H1 (cell line): ENCODE measurements around the gene FRY. TPM values are rescaled to one million over a fixed set of nuclear protein-coding genes. Genes with fewer than 3 reads are reported as not detected.

ENCODE experiments used
- CTCF ChIA-PET: fragments of 300-600 bp; sonication (Branson Sonifier 250); formaldehyde crosslinking; loops from one replicate; lab custom pipeline; 2021; ENCODE audit not compliant: partially characterized antibody; lab: Charles Lee
- POLR2A ChIA-PET: fragments of 300-600 bp; sonication (Branson Sonifier 250); formaldehyde crosslinking; loops from one replicate; lab custom pipeline; 2021; ENCODE audit warnings: inconsistent platforms; ENCODE audit not compliant: partially characterized antibody; lab: Charles Lee
- DNase-seq, 2 experiments: peaks; one replicate each; pipeline versions ENCODE4 v3.0.0 to v3.0.0-alpha.2; 2010 to 2022; ENCODE audit warnings: low spot score in 2 of 2, low read depth in 1 of 2, mixed read lengths in 1 of 2
- FAIRE-seq: peaks from 2 replicates; lab custom pipeline; 2011; peaks lifted over from hg19 to GRCh38; lab: Jason Lieb, UNC
- H2AFZ ChIP-seq: 2 replicates; pipeline ENCODE4 v1.8.1; 2012; ENCODE audit warnings: low read length, inconsistent platforms
- H2AK5ac ChIP-seq: 2 replicates; pipeline ENCODE4 v1.6.1; 2013; ENCODE audit warnings: low read depth, low read length
- H2BK120ac ChIP-seq: replicated peaks from 2 replicates; pipeline ENCODE3; 2013; ENCODE audit warnings: low read depth, low read length, inconsistent platforms
- H2BK12ac ChIP-seq: 2 replicates; pipeline ENCODE4 v1.6.1; 2013; ENCODE audit warnings: low read depth, low read length
- H2BK15ac ChIP-seq: 2 replicates; pipeline ENCODE4 v1.6.1; 2013; ENCODE audit warnings: low read length
- H2BK20ac ChIP-seq: 2 replicates; pipeline ENCODE4 v1.6.1; 2013; ENCODE audit warnings: low read length
- H2BK5ac ChIP-seq: 2 replicates; pipeline ENCODE4 v1.6.1; 2013; ENCODE audit warnings: low read depth, low read length
- H3K14ac ChIP-seq: 2 replicates; pipeline ENCODE4 v1.6.1; 2013; ENCODE audit warnings: inconsistent platforms; ENCODE audit not compliant: insufficient read length
- H3K18ac ChIP-seq: 2 replicates; pipeline ENCODE4 v1.6.1; 2013; ENCODE audit warnings: low read length; ENCODE audit errors: extremely low read depth
- H3K23ac ChIP-seq: 2 replicates; pipeline ENCODE4 v1.6.1; 2013; ENCODE audit warnings: inconsistent platforms; ENCODE audit not compliant: insufficient read length
- H3K23me2 ChIP-seq: 2 replicates; pipeline ENCODE4 v1.6.1; 2013; ENCODE audit warnings: low read depth, low read length
- H3K27ac ChIP-seq: 2 replicates; pipeline ENCODE4 v1.6.1; 2011; ENCODE audit warnings: low read depth, low read length, inconsistent platforms
- H3K27me3 ChIP-seq, 4 experiments: replicated peaks in 1 of 4; 1 replicate in 1 of 4; 2 replicates in 3 of 4; pipeline versions ENCODE4 v1.6.1 to v1.8.1; 2011 to 2013; ENCODE audit warnings: low read length in 3 of 4, mild to moderate bottlenecking in 3 of 4, inconsistent platforms in 2 of 4, mixed read lengths in 2 of 4, moderate library complexity in 1 of 4; ENCODE audit not compliant: control insufficient read depth in 3 of 4, insufficient read depth in 3 of 4; ENCODE audit errors: extremely low read depth in 1 of 4
- H3K36me3 ChIP-seq, 4 experiments: 2 replicates each; pipeline versions ENCODE4 v1.6.1 to v1.8.1; 2011 to 2013; ENCODE audit warnings: mild to moderate bottlenecking in 4 of 4, low read length in 3 of 4, moderate library complexity in 2 of 4, control low read depth in 1 of 4, inconsistent platforms in 1 of 4; ENCODE audit not compliant: insufficient read depth in 4 of 4, control insufficient read depth in 2 of 4
- H3K4ac ChIP-seq: replicated peaks from 2 replicates; pipeline ENCODE3; 2013; ENCODE audit warnings: low read length, low read depth, mixed read lengths, inconsistent platforms; ENCODE audit not compliant: insufficient read length
- H3K4me1 ChIP-seq, 4 experiments: replicated peaks in 1 of 4; 1 replicate in 1 of 4; 2 replicates in 3 of 4; pipeline versions ENCODE4 v1.6.1 to v1.8.1; 2011 to 2013; ENCODE audit warnings: low read length in 3 of 4, inconsistent platforms in 2 of 4, mixed read lengths in 1 of 4; ENCODE audit not compliant: insufficient read depth in 4 of 4, control insufficient read depth in 3 of 4
- H3K4me2 ChIP-seq, 2 experiments: 2 replicates each; pipeline versions ENCODE4 v1.6.1 to v1.8.1; 2011 to 2013; ENCODE audit warnings: low read depth in 2 of 2, low read length in 2 of 2, control low read depth in 1 of 2, inconsistent platforms in 1 of 2, mild to moderate bottlenecking in 1 of 2; ENCODE audit not compliant: insufficient read depth in 1 of 2
- H3K4me3 ChIP-seq, 4 experiments: fragments of 200-600, 300-600 bp in 1 of 4; sonication (generic), shearing (Covaris generic), sonication (Bioruptor Twin) in 1 of 4; 2 replicates each; pipeline versions ENCODE4 v1.5.1 to v1.8.1; 2011 to 2016; ENCODE audit warnings: low read length in 4 of 4, low read depth in 3 of 4, control low read depth in 2 of 4, inconsistent platforms in 2 of 4, mild to moderate bottlenecking in 2 of 4, mixed read lengths in 1 of 4, moderate library complexity in 1 of 4; ENCODE audit not compliant: insufficient read depth in 2 of 4; ENCODE audit errors: extremely low read depth in 1 of 4
- H3K56ac ChIP-seq: replicated peaks from 2 replicates; pipeline ENCODE3; 2013; ENCODE audit warnings: low read depth, mild to moderate bottlenecking, mixed read lengths, low read length, inconsistent platforms; ENCODE audit not compliant: insufficient read length
- H3K79me1 ChIP-seq: 2 replicates; pipeline ENCODE4 v1.6.1; 2013; ENCODE audit warnings: low read depth, low read length, control low read depth
- H3K79me2 ChIP-seq, 2 experiments: 2 replicates each; pipeline versions ENCODE4 v1.6.1 to v1.8.1; 2012 to 2013; ENCODE audit warnings: low read length in 2 of 2, mild to moderate bottlenecking in 2 of 2, inconsistent platforms in 1 of 2; ENCODE audit not compliant: insufficient read depth in 2 of 2, control insufficient read depth in 1 of 2
- H3K9ac ChIP-seq, 4 experiments: replicated peaks in 1 of 4; 1 replicate in 1 of 4; 2 replicates in 3 of 4; pipeline versions ENCODE4 v1.6.1 to v1.8.1; 2011 to 2013; ENCODE audit warnings: low read depth in 3 of 4, low read length in 3 of 4, control low read depth in 2 of 4, mild to moderate bottlenecking in 2 of 4, moderate library complexity in 2 of 4, inconsistent platforms in 1 of 4; ENCODE audit errors: extremely low read depth in 1 of 4
- H3K9me3 ChIP-seq, 2 experiments: 2 replicates each; pipeline versions ENCODE4 v1.6.1 to v1.8.1; 2012 to 2013; ENCODE audit warnings: mild to moderate bottlenecking in 2 of 2, moderate library complexity in 2 of 2, control low read depth in 1 of 2, inconsistent platforms in 1 of 2, low read depth in 1 of 2, low read length in 1 of 2, mixed read lengths in 1 of 2; ENCODE audit not compliant: insufficient read depth in 2 of 2
- H4K20me1 ChIP-seq, 2 experiments: replicated peaks in 1 of 2; 2 replicates each; pipeline versions ENCODE3 to v1.8.1; 2011 to 2013; ENCODE audit warnings: inconsistent platforms in 2 of 2, low read length in 2 of 2, mild to moderate bottlenecking in 1 of 2; ENCODE audit not compliant: insufficient read depth in 2 of 2, control insufficient read depth in 1 of 2
- H4K5ac ChIP-seq: 2 replicates; pipeline ENCODE4 v1.6.1; 2013; ENCODE audit warnings: low read length, low read depth, mixed read lengths, inconsistent platforms; ENCODE audit not compliant: insufficient read length
- H4K8ac ChIP-seq: 2 replicates; pipeline ENCODE4 v1.8.0; 2013; ENCODE audit warnings: mild to moderate bottlenecking, moderate library complexity, low read length, inconsistent platforms; ENCODE audit not compliant: insufficient read depth; ENCODE audit errors: extremely low read depth
- H4K91ac ChIP-seq: replicated peaks from 2 replicates; pipeline ENCODE3; 2013; ENCODE audit warnings: low read length, mixed read lengths, inconsistent platforms; ENCODE audit not compliant: insufficient read length
- WGBS, 2 experiments: shearing (Covaris generic) in 1 of 2; methylation state at CpG; one replicate each; pipeline versions ENCODE4 v1.1.6 to v1.1.7; 2013 to 2015; ENCODE audit warnings: low lambda C conversion rate in 2 of 2, mixed read lengths in 2 of 2, inconsistent platforms in 1 of 2, low coverage in 1 of 2, missing lambda C conversion rate in 1 of 2; ENCODE audit not compliant: insufficient replicate concordance in 2 of 2, insufficient coverage in 1 of 2, insufficient read length in 1 of 2; ENCODE audit errors: extremely low coverage in 1 of 2, missing lambda C conversion rate in 1 of 2; 5-methylcytosine and 5-hydroxymethylcytosine counted together
- polyA plus RNA-seq, 7 experiments: library from polyadenylated mRNA; depleted of rRNA in 3 of 7; stranded (reverse) in 5 of 7; unstranded in 2 of 7; fragments of >200 nt in 5 of 7; fragments of 200-250 nt in 2 of 7; gene quantifications; 1 replicate in 5 of 7; 2 replicates in 1 of 7; 4 replicates in 1 of 7; pipeline versions ENCODE4 v1.2.1 to v1.2.3, GENCODE V29; 2011 to 2013; ENCODE audit warnings: missing spikeins in 2 of 7, mixed read lengths in 2 of 7
- total RNA-seq: library from RNA; stranded (reverse); fragmentation: NEBNext Ultra II Directional; extraction: Animal tissue kit (Norgen Biotek cat#: 25700); gene quantifications from 2 replicates; pipeline ENCODE4 v1.2.1, GENCODE V29; 2021
- TF ChIP-seq, protein P1 (sequence below): IDR thresholded peaks from 2 replicates; pipeline ENCODE4 v1.6.1; 2012; ENCODE audit warnings: inconsistent platforms

The FRY gene
- total and polyA plus RNA-seq, 2 of the 8 experiments (the other 6 are each of a cell fraction or from before 2014, with no cell fraction given), result 4.3 to 9.2 TPM

DNA sequence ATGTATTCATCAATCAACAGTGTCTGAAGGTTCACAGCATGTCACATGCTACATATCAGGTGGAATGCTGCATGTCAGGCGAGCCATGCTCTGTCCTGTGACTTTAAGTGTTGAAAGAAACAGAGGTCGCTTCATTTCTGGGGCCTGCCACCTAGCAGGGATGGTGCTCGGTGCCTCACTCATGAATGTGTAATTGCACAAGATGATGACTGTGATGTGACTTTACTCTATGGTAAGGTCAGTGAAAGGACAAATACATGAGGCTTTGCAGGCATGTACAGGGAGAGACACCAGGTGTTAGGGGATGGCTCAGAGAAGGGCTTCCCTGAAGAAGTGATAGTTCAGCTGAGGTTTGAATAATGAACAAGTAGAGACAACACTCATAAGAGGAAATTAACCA is 66.7 kb downstream of the FRY start:
- Histone ChIP-seq H3K4me3 (no peak overlapping the region), H2AFZ (no peak overlapping the region), H3K14ac (no peak overlapping the region), H3K9ac (no peak overlapping the region), H3K4me2 (no peak overlapping the region), H4K8ac (no peak overlapping the region), H3K27me3 (no peaks in the 10 kb centered on the region), H3K18ac (no peak overlapping the region), H2BK20ac (no peak overlapping the region), H2BK120ac (no peak overlapping the region), H3K23me2 (no peaks in the 10 kb centered on the region), H3K27ac (no peak overlapping the region), H3K4ac (no peak overlapping the region), H3K9me3 (no peaks in the 10 kb centered on the region), H3K23ac (no peak overlapping the region), H2AK5ac (no peak overlapping the region), H4K91ac (no peak overlapping the region), H3K79me2 (no peaks in the 10 kb centered on the region), H4K5ac (no peak overlapping the region), H2BK5ac (no peak overlapping the region), H3K56ac (no peak overlapping the region), H3K4me1 (no peaks in the 10 kb centered on the region), H2BK15ac (no peak overlapping the region), H4K20me1 (no peaks in the 10 kb centered on the region), H2BK12ac (no peak overlapping the region), H3K79me1 (no peaks in the 10 kb centered on the region), H3K36me3 (no peaks in the 10 kb centered on the region)
- DNase-seq (no peak), FAIRE-seq (no peak)
- CTCF ChIA-PET, result no interaction called here
- WGBS, 2 experiments, result 87% methylated on average over 3 of the region's 3 CpGs; no CpG with 5 or more reads in 1 of the 2 experiments
- POLR2A ChIA-PET, result no interaction called here
- TF ChIP-seq, protein P1, sequence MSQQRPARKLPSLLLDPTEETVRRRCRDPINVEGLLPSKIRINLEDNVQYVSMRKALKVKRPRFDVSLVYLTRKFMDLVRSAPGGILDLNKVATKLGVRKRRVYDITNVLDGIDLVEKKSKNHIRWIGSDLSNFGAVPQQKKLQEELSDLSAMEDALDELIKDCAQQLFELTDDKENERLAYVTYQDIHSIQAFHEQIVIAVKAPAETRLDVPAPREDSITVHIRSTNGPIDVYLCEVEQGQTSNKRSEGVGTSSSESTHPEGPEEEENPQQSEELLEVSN, result no peak
